ENCODE measurements around the gene PRSS58.

The PRSS58 gene, protein sequence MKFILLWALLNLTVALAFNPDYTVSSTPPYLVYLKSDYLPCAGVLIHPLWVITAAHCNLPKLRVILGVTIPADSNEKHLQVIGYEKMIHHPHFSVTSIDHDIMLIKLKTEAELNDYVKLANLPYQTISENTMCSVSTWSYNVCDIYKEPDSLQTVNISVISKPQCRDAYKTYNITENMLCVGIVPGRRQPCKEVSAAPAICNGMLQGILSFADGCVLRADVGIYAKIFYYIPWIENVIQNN

DNA sequence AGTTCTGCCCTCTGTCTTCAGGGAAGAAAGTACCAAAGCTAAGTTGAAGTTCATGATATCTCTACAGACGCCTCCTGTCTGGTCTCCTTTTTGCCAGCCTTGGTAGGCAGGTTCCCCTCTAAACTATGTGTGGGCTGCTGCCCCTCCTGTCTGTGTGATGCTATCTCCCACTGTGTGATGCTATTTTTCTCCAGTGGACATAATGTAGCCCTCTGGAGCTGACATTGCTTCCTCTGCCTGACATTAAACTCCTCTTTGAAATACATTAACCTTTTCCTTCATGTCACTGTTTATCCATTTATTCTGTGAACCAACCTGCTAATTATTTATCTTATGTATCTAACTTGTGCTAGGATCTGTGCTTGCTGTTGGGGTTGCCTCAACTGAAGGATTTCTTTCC, at the start of gene PRSS58:
PRSS58 (minus strand) TSS at position 101 of the 400 bp plus-strand sequence. CDS start 351 bp downstream, outside the sequence.
- in situ Hi-C loops (cut with HindIII; ENCODE audit: low sequenced_read_pairs) = no loop called here
- TF ChIP-seq, protein P1, sequence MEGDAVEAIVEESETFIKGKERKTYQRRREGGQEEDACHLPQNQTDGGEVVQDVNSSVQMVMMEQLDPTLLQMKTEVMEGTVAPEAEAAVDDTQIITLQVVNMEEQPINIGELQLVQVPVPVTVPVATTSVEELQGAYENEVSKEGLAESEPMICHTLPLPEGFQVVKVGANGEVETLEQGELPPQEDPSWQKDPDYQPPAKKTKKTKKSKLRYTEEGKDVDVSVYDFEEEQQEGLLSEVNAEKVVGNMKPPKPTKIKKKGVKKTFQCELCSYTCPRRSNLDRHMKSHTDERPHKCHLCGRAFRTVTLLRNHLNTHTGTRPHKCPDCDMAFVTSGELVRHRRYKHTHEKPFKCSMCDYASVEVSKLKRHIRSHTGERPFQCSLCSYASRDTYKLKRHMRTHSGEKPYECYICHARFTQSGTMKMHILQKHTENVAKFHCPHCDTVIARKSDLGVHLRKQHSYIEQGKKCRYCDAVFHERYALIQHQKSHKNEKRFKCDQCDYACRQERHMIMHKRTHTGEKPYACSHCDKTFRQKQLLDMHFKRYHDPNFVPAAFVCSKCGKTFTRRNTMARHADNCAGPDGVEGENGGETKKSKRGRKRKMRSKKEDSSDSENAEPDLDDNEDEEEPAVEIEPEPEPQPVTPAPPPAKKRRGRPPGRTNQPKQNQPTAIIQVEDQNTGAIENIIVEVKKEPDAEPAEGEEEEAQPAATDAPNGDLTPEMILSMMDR (IDR thresholded peaks at IDR 0.05; ENCODE audit: low read depth, low read length, missing control alignments) = no peak
- no peak within 1 kb of the TSS for H3K4me3 ChIP-seq (ENCODE audit: low read depth, low read length)
- DNase-seq (ENCODE audit: low read depth) = no peak

DNA sequence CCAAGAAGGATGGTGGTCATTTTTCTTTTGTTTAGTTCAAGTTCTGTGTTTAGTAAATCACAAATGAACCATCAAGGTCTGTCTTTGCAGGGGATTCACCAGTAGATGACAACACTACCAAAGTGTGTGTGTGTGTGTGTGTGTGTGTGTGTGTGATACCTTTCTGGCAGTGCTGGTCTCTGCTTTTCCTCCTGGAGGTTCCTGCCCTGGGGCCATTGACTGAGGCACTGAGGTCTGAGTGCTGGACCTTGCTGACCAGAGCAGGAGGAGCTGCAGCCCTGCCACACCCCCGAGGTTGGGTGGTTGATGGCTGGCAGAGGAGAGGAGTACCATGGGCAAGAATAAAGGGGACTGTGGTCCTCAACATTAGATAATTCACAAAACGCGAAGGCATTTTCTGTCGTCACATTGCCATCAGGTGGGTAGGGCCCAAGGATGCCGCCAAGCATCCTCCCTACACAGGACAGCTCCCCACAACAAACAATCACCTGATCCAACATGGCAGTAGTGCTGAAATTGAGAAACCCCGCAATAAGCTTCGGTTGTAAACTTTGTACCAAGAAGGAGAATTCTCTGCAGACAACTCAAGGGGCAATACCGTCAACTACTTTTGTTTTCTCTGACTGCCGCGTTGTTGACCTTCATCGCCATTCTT, 49.5 kb upstream of the PRSS58 start:
- DNase-seq (ENCODE audit: low read depth) = no peak
- H3K4me3 ChIP-seq (ENCODE audit: low read depth, low read length) = no peak overlapping the region
- in situ Hi-C loops (cut with HindIII; ENCODE audit: low sequenced_read_pairs) = no loop called here
- TF ChIP-seq, protein P1 (IDR thresholded peaks at IDR 0.05; ENCODE audit: low read depth, low read length, missing control alignments) = no peak

DNA sequence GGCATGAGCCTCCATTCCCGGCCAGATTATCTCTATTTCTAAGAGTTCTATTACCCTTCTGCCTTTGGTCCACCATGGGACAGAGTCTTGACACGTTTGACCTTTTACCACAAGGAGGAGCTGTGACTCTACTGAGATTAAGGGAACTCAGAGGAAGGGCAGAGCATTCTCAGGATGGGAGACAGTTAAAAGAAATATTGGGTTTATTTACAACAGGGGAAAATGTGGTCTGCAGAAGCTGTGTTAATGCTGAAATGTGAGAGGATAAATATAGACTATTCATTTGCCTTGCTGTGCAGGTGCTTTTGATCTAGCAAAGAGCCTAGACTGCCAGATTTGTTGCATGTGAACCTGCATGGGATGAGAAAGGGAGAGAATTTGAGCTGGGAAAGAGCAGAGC, 45.8 kb upstream of the PRSS58 start:
- in situ Hi-C loops (cut with HindIII; ENCODE audit: low sequenced_read_pairs) = no loop called here
- TF ChIP-seq, protein P1 (IDR thresholded peaks at IDR 0.05; ENCODE audit: low read depth, low read length, missing control alignments) = peak; percentile 15
- no peak for DNase-seq (ENCODE audit: low read depth)
- H3K4me3 ChIP-seq (ENCODE audit: low read depth, low read length) = no peak overlapping the region

DNA sequence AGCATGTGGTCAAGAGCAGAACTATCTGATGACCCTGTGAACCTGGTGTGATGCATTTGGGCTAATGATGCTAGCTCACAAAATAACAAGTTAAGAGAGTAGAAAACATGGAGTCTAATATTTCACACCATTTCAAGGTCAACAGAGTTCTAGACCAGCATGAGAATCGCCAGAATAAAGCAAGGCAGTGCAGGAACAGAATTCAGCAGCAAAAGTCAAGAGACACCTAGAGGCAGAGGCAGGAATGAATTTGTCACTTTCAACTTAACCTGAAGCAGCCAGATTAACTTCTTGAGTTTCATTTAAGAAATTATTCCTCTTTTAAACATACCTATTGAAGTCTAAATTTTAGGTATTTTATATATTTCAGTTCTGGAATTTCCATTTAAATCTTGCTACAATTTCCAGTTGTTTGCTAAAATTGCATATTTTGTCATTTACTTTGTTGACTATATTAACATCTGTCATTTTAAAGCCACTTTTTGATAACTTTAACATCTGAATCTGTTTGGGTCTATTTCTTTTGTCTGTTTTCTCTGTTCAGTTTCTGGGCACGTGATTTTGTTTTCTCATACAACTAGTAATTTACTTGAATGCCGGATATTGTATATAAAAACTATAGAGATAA, 44.2 kb upstream of the PRSS58 start:
- TF ChIP-seq, protein P1 (IDR thresholded peaks at IDR 0.05; ENCODE audit: low read depth, low read length, missing control alignments) = peak; percentile 62
- DNase-seq (ENCODE audit: low read depth) = no peak
- in situ Hi-C loops (cut with HindIII; ENCODE audit: low sequenced_read_pairs) = no loop called here
- H3K4me3 ChIP-seq (ENCODE audit: low read depth, low read length) = no peak overlapping the region

DNA sequence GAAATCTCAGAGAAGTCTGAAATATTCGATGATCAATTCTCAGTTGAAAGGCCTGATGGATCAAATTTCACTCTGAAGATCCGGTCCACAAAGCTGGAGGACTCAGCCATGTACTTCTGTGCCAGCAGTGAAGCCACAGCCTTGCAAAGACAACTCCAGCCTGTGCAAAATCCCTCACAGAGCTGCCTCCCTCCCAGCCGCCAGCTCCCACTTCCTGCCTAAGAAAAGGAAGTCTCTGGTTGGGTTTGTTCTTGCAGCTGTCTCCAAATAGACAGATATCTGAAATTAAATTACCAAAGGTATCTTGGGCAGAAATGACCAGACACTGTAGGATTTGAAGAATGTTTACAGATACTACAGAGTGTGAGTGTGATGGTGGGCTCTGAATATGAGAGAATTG, 43.4 kb upstream of the PRSS58 start:
- no peak overlapping the region for H3K4me3 ChIP-seq (ENCODE audit: low read depth, low read length)
- in situ Hi-C loops (cut with HindIII; ENCODE audit: low sequenced_read_pairs) = no loop called here
- no peak for DNase-seq (ENCODE audit: low read depth)
- TF ChIP-seq, protein P1 (IDR thresholded peaks at IDR 0.05; ENCODE audit: low read depth, low read length, missing control alignments) = no peak

DNA sequence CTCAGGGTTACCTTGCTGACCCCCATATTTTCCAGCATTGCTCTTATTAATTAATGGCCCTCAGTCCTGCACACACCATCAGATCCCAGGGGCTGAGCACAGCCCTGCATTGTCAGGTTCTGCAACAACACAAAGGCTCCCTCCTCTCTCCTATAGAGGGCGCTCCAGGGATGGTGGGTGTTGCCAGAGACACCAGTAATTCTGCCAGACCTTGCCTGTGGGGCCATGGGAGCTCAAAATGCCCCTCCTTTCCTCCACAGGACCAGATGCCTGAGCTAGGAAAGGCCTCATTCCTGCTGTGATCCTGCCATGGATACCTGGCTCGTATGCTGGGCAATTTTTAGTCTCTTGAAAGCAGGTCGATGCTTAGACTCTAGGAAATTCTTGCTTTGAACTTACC, 42.8 kb upstream of the PRSS58 start:
- in situ Hi-C loops (cut with HindIII; ENCODE audit: low sequenced_read_pairs) = no loop called here
- H3K4me3 ChIP-seq (ENCODE audit: low read depth, low read length) = no peak overlapping the region

More for the DNA sequence above, 42.8 kb upstream of the PRSS58 start:
- DNase-seq (ENCODE audit: low read depth) = no peak
- TF ChIP-seq, protein P1 (IDR thresholded peaks at IDR 0.05; ENCODE audit: low read depth, low read length, missing control alignments) = peak; percentile 25

Data from astrocyte of the cerebellum (primary cell).